Stimulated activated CD4-positive, alpha-beta T cell treated with anti-CD3 and anti-CD28 coated beads, Interleukin-1b, Interleukin-23, amount 100 ng/mL, for 1 hour (primary cell): Measurements from ENCODE around the gene DNAH9.

Experiments
- DNase-seq, 2 donors: peaks; one replicate each; pipeline ENCODE4 v3.0.0-alpha.2; 2020; ENCODE audit warnings: low read depth in 2 of 2

Gene DNAH9

DNA sequence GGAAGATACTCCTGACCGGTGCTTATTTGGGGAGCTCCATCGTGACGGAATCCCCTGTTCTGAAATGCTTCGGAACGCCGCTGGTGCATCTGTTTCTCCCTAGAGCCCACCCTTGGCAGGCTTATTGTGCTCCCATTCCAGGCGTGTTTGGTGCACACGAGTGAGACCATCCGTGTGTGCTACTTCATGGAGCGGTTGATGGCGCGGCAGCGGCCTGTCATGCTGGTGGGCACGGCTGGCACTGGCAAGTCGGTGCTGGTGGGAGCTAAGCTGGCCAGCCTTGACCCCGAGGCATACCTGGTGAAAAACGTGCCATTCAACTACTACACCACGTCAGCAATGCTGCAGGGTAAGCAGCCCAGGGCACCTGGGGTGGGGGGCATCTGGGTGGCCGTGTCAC, 170.7 kb downstream of the DNAH9 start:
- no peak for DNase-seq

DNA sequence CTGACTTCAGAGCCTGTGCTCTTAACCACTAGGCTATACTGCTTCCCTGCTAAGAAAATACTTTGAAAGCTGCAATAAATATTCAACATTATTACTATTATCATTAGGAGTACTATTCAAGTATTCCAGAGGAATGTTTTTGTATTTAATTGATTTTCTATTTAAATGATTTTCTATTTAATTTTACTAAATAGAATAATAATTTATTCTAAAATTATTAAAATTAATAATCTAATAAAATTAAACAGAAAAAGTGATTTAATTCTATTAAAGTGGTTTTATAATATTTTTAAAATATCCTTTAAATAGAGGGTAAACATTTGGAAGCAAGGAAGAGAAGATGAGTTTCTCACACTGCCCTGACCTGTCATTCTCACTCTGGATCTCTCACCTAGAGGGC, 173.8 kb downstream of the DNAH9 start:
- DNase-seq, result no peak

DNA sequence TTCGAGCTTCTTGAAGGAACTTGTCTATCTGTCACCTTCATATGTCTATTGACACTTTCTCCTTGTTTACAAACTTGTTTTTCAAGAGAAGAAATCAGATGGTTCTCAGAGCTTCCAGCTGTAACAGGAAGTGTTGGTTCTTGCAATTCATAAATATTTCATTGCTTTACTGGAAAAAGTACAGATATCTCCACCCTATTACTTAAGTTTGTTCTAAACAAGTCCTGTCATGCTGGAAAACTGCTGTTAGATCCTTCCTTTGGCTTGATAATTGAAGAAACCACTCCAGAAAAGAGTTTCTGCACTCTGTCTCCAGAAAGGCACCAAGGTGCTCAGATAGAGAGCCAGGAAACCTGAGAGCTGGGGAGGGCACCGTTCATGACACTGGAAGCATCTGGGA, 181.6 kb downstream of the DNAH9 start:
- no peak for DNase-seq

DNA sequence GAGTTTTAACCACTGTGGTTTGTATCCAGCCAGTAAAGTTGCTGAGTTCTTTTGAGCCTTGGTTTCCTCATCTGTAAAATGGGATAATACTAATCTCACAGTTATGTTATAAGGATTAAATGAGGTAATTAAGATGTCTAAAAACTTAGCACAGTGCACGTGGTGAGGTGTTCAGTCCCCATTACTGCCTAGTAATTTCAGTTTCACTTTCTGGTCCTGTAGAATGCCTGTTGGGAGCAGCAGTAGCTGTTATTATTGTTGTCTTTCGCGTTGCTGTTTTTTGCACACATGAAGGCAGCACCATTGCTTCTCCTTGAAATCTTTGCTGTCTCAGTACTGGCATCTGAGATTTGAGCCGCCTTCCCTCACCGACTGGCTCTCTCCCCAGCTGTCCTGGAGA, 182.4 kb downstream of the DNAH9 start:
- no peak for DNase-seq

DNA sequence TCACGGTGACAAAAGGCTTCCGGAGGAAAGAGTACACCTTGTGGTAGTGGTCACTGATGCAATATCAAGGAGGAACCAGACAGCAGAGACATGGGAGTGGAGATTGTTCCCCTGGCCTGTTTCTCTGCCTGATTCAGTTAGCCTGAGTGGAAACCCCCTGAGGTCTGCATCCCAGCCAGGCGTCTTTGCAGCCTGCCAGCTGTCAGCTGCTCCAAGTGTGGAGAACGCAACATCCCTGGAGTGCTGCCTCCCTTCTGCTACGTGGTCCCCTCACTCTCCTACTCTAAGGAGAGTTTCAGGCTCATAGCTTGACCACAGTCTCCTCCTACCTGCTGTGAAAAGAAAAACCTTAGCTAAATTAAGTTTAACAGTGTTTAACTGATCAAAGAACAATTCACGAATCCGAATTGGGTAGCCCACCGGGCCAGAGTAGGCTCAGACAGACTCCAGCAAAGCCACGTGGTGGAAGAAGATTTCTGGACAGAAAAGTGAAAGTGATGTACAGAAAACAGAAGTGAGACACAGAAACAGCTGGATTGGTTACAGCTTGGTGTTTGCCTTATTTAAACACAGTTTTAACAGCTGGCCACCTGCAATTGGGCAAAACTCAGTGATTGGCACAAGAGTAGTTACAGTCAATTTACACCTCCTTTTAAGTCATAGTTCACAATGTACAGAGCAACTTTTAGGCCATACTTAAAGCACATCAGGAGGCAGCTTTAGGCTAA, 188.6 kb downstream of the DNAH9 start:
- DNase-seq, result no peak

DNA sequence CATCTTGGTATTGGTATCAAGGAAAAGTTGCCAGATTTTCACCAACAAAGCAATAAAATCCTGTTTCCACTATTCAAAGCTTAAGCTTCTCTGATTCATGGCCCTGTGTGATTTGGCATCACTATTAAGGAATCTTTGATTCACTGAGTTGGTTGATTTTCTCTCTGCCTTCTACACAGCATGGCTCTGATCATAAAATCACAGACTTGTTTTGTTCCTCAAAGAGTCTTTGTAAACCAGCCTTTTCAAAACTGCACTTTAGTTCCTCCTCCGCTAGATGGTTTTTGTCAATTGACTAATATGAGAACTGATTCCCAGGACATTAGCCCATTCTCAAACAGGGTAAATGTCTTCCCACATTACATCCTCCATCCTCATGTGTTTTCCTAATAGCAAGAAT, 197.6 kb downstream of the DNAH9 start:
- DNase-seq, result no peak

DNA sequence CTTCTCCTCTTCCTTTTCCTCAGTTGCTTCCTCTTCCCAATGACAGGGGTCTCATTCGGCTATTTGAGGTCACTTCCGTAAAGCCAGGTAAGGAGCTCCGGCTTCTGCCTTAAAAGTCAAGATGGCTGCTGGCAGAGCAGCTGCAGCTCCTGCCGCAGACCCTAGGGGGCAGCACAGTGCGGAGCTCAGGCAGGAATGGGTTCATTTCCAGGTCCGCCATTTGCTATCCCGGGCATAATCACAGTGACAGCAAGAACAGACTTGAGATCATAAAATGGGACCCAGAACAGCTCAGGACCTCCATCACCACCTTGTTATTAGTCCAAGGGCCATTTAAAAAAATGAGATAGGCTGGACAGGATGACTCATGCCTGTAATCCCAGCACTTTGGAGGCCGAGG, 199.5 kb downstream of the DNAH9 start:
- DNase-seq, result no peak

DNA sequence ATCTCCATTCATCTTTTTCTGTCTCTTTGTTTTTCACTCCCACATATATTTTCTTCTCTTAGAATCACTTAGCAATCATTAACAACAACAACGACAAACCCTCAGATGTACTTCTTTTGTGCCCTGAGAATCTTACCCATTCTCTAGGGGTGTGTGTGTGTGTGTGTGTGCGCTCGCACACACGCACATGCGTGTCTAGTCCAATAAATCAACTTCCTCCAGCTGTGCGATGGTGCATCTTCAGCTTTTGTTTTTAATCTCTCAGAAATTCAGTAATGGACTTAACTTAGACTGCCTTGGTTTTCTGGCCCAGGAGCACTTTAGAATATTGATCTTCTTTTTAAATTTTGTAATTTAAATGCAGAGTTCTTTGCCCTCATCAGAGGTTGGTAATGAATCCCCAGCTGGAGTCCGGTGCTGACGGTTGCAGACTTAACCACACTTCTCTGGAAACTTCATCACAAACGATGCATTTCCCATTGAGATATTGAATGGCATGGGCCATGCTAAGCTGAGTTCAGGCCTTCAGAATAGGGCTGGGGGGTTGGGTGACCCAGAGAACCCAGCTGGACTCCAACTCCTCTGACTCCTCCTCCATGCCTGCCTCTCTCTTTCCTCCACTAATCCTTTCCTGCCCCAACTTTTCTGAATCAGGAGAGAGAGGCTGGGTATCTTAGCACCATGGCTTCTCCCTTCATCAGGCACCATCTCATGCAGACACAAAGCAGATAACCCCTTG, 205.1 kb downstream of the DNAH9 start:
- no peak for DNase-seq

DNA sequence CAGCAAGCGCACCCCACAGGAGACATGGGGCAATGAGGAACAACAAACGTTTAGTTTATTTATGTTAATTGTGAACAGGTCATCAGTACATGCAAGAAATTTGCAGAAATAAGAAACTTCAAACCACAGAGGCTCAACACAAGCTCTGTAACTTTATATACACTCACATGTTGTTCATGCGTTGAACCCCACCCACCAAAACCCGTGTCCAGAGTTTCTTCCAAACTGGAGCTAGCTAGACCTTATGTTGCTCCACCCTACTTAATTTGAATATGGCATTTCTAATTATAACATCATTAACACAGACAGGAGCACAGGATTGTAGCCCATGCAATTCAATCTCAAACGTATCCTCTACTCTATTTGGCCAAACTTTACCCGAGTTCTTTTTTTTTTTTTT, 206.9 kb downstream of the DNAH9 start:
- no peak for DNase-seq

DNA sequence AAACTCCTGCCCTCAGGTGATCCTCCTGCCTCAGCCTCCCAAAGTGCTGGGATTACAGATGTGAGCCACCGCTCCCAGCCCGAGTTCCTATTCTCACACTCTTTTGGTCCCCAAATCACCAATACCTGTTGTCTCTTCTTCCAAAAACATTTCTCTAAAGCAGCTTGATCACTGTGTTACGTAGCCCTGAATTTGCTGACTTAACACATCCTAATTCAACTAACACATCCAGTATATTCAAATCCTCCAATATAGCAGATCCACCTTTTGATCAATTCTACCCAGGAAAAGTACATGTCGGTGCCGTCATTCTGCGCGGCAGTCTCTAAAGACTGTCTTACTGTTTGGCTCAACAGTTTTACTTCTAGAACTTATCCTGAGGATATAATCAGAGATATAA, 207.7 kb downstream of the DNAH9 start:
- no peak for DNase-seq

DNA sequence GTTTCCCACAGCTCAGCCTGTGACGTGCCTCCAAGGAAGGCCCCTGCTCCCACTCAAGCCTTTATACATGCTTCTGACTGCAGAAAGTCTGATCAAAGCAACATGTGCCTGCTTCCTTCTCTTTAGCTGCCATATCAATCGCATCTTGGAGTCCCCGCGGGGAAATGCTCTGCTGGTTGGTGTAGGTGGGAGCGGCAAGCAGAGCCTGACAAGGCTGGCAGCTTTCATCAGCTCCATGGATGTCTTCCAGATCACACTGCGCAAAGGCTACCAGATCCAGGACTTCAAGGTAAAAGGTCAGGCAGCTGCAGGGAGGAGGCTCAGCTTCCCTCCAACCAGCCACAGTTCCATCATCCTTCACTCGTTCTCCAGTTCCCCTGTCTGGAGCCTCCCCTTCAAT, 209.3 kb downstream of the DNAH9 start:
- no peak for DNase-seq

DNA sequence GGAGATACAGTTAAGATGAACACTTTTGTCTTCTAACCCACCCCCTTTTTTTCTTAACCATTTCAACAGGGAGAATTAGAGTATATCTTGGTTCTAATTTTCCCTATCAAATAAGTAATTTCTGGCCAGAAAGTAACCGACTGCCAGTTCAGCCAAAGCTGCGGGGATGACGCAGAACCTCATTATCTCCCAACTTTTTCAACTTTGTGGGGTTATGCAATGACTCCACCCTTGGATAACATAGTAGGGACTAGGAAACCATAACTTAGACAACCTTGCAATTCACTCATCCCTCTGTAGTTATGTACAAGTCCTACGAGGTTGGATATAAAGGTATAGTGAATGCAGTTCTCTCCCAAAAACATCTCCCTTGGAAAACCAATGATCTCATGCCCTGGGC, 215.0 kb downstream of the DNAH9 start:
- no peak for DNase-seq

DNA sequence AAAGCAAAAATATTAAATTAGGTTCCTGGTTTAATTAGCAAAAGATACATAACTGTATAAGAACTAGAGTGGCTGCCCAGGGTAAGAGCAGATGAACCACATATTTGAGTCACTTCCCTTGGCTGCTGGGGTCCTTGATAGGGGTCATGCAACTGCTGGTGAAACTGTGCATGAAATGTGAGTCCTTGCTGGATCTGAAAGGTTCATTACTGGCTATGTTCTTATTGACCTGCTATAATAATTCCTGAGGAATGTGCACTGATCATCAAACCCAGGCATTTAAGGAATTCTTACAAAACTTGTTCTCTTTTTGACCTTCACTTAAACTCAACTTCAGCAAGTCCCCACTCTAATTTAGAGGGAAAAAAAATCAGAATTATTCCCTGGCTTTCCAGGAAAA, 215.6 kb downstream of the DNAH9 start:
- DNase-seq, result no peak

DNA sequence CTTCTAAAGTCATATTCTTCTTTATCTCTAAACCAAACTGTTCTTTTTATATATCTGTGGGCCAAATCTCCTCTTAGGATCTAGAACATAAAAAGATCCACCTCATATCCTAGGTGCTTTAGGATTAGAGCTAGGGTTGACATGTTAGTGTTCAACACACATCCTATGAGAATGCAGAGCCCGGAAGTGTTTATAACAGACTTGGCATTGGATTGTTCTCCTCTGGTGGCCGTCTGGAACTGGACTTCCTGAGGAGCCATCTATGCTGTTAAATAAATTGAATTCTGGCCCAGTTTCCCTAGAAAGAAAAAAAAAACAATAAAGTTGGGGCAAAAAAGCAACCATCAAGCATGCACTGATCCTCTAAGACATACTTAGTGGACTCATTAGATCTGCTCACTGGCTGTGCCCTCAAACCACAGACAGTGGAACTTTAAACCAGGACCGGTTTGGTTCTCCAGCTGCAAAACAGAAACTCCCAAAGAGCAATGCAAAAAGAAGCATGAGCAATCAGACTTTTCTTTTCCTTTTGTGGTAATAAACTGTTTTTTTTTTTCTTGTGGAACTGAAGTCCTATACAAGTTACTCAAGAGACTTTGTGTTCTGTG, 216.5 kb downstream of the DNAH9 start:
- no peak for DNase-seq

DNA sequence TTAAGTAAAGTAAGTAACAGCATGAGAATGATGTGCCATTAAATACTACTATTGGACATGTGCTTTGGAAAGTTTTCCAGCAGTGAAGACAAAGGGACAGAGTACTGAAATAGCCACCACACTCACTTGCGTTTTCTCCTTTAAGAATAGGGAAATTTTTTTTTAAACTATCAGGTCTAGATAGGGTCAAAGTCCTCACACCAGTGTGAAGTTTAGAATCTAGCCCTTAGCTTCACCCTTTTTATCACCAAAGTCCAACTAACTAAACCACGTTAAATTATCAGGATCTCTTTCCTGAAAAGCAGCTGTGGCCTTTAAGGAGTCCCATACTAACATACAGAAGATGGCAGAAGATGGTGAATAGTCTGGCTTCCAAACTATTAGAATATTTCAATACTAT, 218.1 kb downstream of the DNAH9 start:
- no peak for DNase-seq

DNA sequence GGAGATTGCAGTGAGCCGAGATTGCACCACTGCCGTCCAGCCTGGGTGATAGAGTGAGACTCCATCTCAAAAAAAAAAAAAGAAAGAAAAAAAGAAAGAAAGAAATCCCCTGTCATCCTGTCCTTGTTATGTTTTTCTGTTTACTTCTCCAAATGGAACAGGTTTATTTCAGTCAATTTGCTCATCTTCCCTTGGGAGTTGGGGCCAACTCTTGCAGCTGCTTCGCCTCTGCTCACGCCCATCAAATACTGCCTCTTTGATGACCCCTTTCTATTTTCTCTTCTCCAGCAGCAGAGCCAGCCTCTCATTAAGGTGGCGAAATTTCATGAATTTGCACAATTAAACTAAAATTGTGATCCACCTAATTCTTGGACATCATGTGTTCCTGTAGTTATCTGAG, 225.6 kb downstream of the DNAH9 start:
- no peak for DNase-seq

DNA sequence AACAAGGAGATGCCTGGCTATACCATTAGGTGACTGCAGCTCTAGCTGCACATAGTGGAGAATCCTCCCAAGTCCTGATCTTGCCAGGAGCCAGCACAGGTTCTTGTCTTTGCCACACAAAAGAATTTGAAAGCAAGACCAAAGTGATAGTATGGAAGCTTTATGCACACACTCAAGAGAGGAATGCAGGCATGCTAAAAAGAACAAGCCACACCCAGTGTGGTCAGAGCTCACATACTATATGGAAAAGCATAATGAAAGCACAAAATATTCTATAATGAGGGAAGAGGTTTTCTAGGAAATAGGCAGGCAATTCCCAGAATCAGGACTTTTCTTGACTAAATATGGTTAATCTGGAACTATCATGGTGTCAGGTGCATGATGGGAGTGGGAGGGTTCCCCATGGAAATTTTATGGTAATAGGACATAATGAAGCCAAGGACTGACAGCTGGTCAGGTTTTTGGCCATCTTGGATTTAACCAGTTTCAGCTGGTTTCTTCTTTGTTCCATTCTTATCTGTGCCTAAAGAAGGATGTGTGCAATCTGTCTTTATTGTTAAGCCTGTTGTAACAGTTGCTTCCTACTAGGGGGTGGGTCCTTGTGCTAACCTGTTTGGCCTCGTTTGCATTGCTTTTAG, 227.4 kb downstream of the DNAH9 start:
- no peak for DNase-seq

DNA sequence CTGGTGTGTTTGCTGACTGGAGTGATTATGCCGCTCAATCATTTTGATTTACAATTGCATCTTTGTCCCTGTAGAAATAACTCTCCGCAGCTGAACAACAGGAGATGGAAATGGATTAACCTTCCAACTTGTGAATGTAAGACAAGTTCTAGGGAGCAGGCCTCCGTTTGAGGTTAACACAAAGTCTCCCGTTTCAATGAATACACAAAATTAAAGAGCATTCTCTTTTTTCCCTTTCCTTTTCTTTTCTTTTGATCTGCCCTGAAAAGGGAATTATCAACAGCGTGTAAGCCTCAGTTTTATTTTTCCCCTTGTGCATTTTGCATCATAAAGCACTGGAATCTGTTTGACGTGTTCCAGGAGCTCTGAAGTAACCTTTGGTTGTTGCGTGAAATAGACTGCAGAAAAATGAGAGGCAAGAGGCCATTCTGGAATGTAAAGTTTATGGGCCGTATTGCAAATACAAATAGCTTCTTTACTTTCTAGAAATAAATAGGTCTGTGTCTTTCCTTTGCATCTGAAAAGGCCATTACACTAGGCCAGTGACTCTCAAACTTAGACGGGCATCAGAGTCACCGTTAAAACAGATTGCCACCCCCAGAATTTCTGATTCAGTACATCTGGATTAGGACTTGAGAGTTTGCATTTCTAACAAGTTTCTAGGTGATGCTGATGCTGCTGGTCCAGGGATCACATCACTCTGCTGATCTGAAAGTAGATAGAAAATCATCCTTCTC, 234.3 kb downstream of the DNAH9 start:
- DNase-seq, result no peak

DNA sequence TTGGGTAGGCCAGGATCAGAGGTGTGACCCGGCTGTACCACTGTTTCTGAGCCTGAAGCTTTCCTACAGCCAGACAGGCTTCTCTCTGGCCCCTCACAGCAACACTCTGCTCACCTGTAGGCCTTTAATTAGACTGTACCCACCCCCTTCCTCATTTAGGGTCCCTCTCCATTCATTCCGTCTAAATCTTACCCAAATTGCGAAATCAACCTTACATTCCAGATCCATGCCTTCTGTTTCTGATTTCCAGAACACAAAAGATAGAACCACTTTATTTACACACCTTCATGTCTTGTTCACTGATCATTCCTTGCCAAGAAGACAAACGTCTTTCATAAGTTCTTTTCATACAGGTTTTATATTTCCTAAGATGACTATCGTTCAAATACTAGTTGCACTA, 238.2 kb downstream of the DNAH9 start:
- no peak for DNase-seq

DNA sequence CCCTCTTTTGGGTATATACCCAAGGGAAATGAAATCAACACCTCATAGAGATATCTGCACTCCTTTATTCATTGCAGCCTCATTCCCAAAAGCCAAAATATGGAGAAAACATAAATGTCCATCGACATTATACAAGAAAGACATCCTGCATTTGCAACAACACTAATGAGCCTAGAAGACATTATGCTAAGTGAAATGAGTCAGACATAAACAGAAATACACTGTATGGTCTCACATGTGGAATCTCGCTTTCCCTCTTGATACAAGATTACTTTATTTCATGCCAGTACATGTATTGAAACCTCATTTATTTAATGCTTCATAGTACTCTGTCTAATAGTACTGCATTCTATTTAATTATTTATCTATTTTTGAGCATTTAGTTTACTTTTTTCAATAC, 241.8 kb downstream of the DNAH9 start:
- DNase-seq, result no peak

DNA sequence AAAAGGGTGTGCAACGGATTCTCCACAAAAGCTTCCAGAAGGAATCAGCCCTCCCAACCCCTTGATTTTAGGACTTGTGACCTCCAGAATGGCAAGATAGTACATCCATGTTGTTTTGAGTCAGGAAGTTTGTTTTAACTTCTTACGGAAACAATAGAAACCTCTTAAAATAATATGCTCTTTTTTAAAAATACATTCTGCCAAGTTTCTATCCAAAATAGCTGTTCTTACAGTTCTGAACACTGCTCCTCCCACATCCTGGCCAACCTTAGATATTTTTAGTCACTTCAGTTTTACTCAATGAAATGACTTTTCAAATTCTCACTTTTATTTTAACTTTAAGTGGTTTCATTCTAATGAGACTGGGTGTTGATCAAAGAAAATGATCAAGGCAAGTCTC, 242.6 kb downstream of the DNAH9 start:
- no peak for DNase-seq

DNA sequence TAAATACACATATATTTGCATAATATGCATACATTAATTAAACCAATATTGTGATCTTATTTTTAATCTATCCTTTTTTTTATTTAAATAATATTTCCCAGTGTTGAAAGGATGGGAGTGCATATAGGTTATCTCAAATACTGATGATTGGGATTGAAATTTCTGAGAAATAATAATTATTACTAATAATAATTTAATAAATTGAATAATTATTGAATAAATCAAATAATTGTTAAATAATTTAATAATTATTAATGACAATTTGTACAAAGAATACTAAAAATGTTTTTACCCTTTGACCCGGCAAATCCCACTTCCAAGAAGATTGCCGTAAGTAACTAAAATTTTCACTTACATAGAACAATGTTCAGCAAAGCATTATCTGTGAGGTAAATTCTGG, 250.1 kb downstream of the DNAH9 start:
- no peak for DNase-seq
